Measurements from ENCODE around the gene POU3F1.

The POU3F1 gene

DNA sequence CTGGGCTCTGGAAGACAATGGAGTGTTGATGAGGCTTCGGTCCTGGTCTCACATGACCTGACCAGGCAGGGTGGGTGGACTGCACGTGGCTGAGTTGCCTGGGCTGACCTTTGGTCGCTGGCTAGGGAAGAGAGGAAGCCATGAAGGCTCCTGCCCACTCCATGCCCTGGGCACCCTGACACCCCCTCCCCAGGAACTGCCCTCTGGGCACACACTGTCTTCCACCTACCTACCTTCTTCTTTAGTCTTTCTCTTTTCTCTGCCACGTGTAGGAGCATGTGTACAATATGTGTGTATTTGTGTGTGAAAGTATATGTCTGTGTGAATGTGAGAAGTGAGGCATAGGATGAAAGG, 15.1 kb downstream of the POU3F1 start:
- Mint-ChIP-seq H3K9me3 (no peaks in the 10 kb centered on the region), H3K27ac (peak overlapping the region; percentile 33), H3K27me3 (ENCODE audit: low read depth) (no peaks in the 10 kb centered on the region), H3K4me3 (no peak overlapping the region), H3K36me3 (ENCODE audit: low read depth) (peaks cover 3% of the 10 kb centered on the region), H3K4me1 (ENCODE audit: low read depth) (peaks cover 35% of the 10 kb centered on the region)
- DNase-seq (ENCODE audit: low spot score) = no peak

DNA sequence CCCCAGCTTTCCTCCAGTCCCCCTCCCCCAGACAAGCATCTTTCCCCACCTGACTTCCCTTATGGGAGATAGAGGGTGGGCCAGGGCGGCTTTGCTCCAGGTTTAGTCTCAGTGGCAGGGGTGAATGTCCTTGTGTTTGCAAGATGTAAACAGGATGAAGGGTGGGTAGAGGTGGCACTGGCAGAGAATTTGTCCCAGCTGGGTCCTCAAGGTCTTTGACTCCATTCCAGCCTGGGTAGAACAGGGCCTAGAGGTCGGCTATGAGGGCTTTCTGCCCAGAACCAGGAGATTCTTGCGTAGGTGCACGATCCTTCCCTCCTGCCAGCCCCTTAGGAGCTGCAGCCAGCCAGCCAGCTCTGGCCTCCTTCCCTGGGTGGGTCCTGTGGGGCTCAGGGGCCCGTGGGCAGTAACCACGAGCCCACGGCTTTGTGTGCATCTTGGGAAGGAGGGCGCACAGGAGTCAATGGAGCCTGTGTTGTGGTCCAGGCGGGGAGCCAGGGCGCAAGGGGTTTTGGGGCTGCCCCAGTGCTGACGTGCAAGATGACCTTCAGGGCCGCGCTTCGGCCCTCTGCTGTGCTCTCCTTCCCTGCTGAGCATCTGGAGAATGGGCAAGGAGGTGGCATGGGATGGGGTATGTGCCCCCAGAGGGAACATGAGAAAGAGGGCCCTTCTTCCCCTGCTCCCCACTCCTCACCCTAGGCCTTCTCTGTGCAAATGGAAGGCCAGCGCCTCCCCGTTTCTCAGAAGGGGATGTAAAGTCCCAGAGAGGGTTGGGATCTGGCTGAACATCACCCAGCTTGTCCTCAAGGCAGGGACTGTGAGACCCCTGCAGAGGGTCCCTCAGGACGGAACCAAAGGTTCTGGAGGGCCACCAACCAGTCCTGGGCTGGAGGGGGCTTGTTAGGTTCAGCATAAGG, 15.7 kb downstream of the POU3F1 start:
- H3K4me1 Mint-ChIP-seq (ENCODE audit: low read depth) = peaks cover 35% of the 10 kb centered on the region
- no peak for DNase-seq (ENCODE audit: low spot score)
- peaks cover 6% of the 10 kb centered on the region for H3K36me3 Mint-ChIP-seq (ENCODE audit: low read depth)
- no peaks in the 10 kb centered on the region for H3K27me3 Mint-ChIP-seq (ENCODE audit: low read depth)
- H3K27ac Mint-ChIP-seq = peak overlapping the region; percentile 71
- H3K9me3 Mint-ChIP-seq = no peaks in the 10 kb centered on the region
- peak overlapping the region; percentile 62 for H3K4me3 Mint-ChIP-seq

DNA sequence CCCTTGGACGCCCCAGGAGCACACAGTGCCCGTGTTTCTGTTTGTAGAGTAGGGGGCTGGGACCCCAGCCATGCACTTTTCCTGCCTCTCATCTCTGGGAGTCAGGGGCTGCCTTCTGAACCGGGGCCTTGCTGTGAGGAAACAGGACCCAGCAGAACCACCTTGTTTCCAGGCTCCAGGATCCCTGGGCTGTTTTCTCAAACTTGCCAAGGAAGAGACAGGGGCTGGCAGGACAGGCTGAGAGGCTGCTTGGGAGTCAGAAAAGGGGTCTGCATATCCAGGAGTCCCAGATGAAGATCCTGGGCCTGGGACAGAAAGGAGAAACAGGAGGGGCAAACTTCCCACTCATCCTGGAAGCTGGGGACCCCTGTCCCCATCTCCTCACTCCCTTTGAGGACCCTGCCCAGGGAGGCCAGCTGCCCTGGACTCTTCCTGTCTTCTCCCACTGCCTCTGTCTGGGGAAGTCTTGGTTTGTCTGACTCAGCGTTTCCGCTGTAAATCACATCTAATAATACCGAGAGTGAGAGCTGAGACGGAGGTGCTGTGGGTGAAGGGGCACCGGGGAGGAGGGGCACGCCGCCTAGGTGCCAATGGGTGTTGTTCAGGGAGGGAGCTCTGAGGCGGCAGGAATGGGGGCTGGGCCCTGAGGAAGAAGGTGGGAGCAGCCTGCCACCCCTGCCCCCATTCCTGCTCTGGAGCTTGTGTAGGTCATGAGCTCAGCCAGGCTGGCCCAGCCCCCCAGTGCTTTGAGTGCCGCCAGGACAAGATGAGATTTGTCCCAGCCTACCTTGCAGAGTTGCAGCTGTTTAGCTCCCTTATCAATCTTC, 16.7 kb downstream of the POU3F1 start:
- Mint-ChIP-seq H3K4me3 (peak overlapping the region; percentile 62), H3K4me1 (ENCODE audit: low read depth) (peaks cover 35% of the 10 kb centered on the region), H3K27ac (peak overlapping the region; percentile 71), H3K36me3 (ENCODE audit: low read depth) (peaks cover 11% of the 10 kb centered on the region), H3K27me3 (ENCODE audit: low read depth) (no peaks in the 10 kb centered on the region), H3K9me3 (no peaks in the 10 kb centered on the region)
- DNase-seq (ENCODE audit: low spot score) = peak; percentile 85

DNA sequence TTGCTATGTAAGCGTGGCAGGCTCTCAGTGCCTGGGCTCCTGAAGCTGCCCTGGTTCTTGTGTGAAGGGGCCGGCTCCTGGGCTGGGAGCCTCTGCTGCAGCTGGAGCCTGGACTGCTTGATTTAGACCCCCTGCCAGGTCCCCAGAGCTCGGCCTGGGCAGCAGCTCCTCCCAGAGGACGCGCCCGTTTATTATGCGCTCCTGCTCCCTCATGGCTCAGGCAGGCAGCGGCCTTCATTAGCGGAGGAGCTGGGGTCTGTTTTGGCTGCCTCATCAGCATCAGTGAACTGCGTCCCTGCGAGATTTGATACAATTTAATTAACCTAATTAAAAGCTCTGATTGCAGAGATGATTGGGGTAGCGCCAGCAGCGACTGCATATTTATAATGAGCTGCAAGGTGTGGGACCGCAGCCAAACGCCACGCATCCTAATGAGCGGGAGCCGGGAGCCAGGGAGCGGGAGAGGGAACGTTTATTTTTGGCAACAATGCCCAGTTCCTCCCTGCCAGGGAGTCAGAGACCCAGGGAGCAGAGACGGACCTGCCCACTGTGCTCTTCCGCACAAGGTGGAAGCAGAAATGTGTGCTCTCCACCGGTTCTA, 17.4 kb downstream of the POU3F1 start:
- no peak for DNase-seq (ENCODE audit: low spot score)
- peaks cover 14% of the 10 kb centered on the region for H3K36me3 Mint-ChIP-seq (ENCODE audit: low read depth)
- no peaks in the 10 kb centered on the region for H3K9me3 Mint-ChIP-seq
- no peak overlapping the region for H3K4me3 Mint-ChIP-seq
- no peak overlapping the region for H3K27ac Mint-ChIP-seq
- peaks cover 35% of the 10 kb centered on the region for H3K4me1 Mint-ChIP-seq (ENCODE audit: low read depth)
- H3K27me3 Mint-ChIP-seq (ENCODE audit: low read depth) = no peaks in the 10 kb centered on the region

DNA sequence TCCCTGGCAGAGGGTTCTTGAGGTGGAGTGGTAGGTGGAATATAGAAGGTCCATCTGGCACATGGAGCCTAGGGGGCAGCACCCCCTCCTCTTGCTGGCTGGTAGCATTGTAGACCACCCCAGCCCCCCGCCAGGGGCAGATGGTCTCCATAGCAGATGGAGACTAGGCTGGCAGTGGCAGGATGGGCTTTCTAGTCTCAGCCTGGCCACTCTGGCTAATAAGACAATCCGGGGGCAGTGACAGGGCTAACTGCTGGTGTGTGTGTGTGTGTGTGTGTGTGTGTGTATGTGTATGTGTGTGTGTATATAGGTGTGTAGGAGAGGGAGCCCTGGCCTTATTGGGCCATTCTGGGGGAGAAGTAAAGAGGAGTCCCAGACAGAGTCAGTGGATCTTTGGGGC, 17.9 kb downstream of the POU3F1 start:
- Mint-ChIP-seq H3K9me3 (no peaks in the 10 kb centered on the region), H3K4me1 (ENCODE audit: low read depth) (peaks cover 35% of the 10 kb centered on the region), H3K36me3 (ENCODE audit: low read depth) (peaks cover 19% of the 10 kb centered on the region), H3K4me3 (peak overlapping the region; percentile 20), H3K27ac (peak overlapping the region; percentile 49), H3K27me3 (ENCODE audit: low read depth) (no peaks in the 10 kb centered on the region)
- no peak for DNase-seq (ENCODE audit: low spot score)

DNA sequence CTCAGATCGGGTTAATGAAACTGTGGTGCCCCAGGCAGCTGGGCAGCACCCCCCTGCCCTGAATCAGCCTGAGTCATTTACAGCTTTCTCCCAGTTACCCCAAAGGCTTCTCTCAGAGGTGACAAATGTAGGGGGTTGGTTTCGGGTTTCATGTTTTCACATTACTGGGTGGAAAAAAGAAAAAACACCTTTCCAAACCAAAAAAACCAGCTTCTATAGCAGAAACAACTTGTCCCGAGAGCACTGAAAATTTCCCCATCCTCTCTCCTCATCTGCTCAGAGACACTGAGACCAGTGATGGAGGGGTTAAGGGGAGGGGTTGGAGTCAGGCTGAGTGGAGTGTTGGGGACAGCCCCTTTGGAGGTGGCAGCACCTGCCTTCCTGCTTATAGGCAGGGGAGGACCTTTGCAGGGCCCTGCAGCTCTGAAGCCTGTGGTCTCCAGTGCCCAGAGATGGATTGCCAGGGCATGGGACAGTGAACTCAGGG, 18.4 kb downstream of the POU3F1 start:
- peak; percentile 80 for DNase-seq (ENCODE audit: low spot score)
- Mint-ChIP-seq H3K27ac (peak overlapping the region; percentile 49), H3K9me3 (no peaks in the 10 kb centered on the region), H3K4me3 (peak overlapping the region; percentile 20), H3K36me3 (ENCODE audit: low read depth) (peaks cover 22% of the 10 kb centered on the region), H3K4me1 (ENCODE audit: low read depth) (peaks cover 35% of the 10 kb centered on the region), H3K27me3 (ENCODE audit: low read depth) (no peaks in the 10 kb centered on the region)

DNA sequence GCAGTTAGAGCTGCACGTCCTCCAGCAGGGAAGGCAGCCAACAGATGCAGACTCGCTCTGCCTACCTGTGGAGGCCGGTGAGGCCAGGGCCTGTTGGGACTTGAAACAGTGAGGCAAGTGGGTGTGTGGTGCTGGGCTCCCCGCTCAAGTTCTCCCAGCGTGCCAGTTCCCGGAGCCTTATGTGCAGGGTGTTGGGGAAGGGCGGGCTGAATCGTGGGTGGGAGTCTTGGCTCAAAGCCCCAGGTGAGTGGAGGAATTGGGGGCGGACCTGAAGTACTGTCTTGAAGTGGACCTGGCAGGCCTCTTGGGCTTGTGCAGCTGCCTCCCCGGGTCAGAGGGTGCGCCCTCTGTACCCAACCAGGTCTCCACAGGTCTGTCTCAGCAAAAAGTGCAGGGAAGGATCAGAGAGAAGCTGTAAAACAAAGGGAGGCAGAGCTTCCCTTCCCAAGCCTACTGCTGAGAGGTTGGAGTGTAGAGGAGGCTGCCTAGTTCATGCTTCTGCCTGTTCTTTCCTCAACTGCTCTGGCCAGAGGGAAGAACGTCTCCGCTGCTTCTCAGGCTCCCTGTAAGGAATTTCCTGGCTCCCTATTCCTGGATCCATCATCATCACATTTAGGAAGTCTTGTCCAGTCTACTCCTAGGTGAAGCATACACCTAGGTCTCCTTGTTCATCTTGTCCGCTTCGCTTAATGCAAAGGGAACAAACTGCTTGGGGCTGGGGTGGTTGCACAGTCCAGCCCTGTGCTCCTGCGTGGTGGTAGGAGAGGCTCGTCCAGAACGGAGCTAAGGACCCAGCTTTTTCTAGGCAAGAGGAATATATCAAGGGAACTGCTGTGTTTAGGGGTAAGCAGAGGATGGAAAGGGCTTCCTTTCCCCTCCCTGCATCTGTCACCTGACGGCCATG, 19.1 kb downstream of the POU3F1 start:
- no peak for DNase-seq (ENCODE audit: low spot score)
- Mint-ChIP-seq H3K4me1 (ENCODE audit: low read depth) (peaks cover 35% of the 10 kb centered on the region), H3K9me3 (no peaks in the 10 kb centered on the region), H3K4me3 (no peak overlapping the region), H3K27me3 (ENCODE audit: low read depth) (no peaks in the 10 kb centered on the region), H3K36me3 (ENCODE audit: low read depth) (peaks cover 24% of the 10 kb centered on the region), H3K27ac (peak overlapping the region; percentile 36)

DNA sequence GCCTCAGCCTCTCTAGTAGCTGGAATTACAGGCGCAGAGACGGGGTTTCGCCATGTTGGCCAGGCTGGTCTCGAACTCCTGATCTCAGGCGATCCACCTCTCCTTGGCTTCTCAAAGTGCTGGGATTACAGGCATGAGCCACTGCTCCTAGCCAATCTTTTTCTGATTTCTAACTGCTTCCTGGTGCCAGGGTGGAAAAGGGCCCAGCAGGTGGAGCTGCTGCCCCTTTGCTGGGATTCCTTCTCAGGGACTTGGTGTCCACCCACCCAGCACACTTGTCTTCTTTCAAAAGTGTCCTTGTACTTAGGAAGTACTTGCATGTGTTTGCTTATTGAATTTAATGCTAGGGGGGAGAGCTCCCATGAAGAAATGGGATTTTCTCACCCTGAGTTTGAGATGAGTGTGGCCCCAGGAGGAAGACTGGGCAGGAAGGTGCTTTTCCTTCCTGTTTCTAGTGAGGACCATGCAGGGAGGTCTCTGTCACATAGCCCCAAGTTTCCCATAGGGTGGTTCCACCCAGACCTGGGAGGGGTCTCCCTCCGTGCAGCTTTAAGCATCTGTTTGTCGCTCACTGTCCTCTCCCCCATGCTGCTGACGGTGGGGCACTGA, 19.9 kb downstream of the POU3F1 start:
- Mint-ChIP-seq H3K4me1 (ENCODE audit: low read depth) (peaks cover 34% of the 10 kb centered on the region), H3K9me3 (no peaks in the 10 kb centered on the region), H3K4me3 (no peak overlapping the region), H3K27ac (no peak overlapping the region), H3K36me3 (ENCODE audit: low read depth) (peaks cover 31% of the 10 kb centered on the region), H3K27me3 (ENCODE audit: low read depth) (no peaks in the 10 kb centered on the region)
- peak; percentile 40 for DNase-seq (ENCODE audit: low spot score)

DNA sequence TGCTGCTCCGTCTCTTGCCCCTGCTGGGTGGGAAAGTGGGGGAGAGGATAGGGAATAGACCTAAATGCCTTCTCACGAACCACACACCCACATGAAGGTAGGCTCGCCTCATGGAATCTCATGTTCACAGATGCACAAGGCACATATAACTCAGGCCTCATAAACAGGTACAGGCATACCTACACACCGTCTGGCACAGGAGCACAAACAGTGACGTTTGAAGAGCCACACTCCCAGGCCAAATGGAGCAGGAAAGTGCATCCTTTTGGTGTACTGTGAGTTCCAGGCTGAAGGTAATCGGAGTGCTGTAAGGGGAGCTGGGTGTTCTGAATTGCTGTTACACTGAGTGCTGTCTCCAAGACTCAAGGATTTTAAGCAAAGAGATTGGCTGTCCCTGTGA, 20.9 kb downstream of the POU3F1 start:
- Mint-ChIP-seq H3K27me3 (ENCODE audit: low read depth) (no peaks in the 10 kb centered on the region), H3K4me1 (ENCODE audit: low read depth) (peaks cover 32% of the 10 kb centered on the region), H3K27ac (no peak overlapping the region), H3K36me3 (ENCODE audit: low read depth) (peaks cover 34% of the 10 kb centered on the region), H3K9me3 (no peaks in the 10 kb centered on the region), H3K4me3 (no peak overlapping the region)
- DNase-seq (ENCODE audit: low spot score) = no peak

DNA sequence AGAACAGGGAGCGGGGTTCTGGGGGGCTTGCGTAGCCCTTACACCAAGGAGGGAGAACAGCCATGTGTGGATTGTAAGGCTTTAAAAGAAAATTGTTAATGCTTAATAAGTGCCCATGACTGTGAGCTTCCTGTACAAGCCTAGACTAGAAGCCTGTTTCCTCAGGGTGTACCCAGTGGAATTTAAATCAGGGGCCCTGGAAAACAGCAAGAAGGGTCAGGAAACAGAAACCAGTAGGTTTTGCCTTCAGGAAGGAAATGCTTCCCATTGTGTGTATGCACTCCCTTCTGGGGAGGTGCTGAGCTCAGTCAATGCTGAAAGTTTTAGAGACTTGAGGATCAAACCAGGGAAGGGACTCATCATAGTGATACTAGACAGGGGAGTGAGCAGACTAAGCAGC, 21.4 kb downstream of the POU3F1 start:
- no peaks in the 10 kb centered on the region for H3K9me3 Mint-ChIP-seq
- DNase-seq (ENCODE audit: low spot score) = no peak
- peaks cover 38% of the 10 kb centered on the region for H3K36me3 Mint-ChIP-seq (ENCODE audit: low read depth)
- no peaks in the 10 kb centered on the region for H3K27me3 Mint-ChIP-seq (ENCODE audit: low read depth)
- no peak overlapping the region for H3K27ac Mint-ChIP-seq
- no peak overlapping the region for H3K4me3 Mint-ChIP-seq
- peaks cover 28% of the 10 kb centered on the region for H3K4me1 Mint-ChIP-seq (ENCODE audit: low read depth)

DNA sequence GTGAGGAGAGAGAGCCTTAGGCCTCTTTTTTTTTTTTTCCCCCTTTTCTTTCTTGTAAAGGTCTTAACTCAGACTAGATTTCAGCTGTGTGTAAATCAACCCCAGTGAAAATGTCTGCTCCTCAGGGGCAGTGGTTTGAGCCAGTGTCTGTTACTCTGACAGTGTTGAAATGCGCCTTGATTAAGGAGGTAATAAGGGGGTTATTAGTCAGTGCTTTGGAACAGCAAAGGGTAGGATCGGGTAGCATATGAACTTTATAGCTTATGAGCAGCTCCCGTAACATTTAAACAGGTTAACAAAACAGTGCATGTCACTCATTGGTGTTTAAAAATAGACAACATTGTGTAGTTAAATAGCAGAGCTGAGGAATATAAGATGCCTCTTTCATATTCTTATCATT, 23.8 kb downstream of the POU3F1 start:
- Mint-ChIP-seq H3K4me1 (ENCODE audit: low read depth) (peaks cover 10% of the 10 kb centered on the region), H3K9me3 (no peaks in the 10 kb centered on the region), H3K4me3 (no peak overlapping the region), H3K36me3 (ENCODE audit: low read depth) (peaks cover 51% of the 10 kb centered on the region), H3K27me3 (ENCODE audit: low read depth) (no peaks in the 10 kb centered on the region), H3K27ac (no peak overlapping the region)
- DNase-seq (ENCODE audit: low spot score) = no peak

DNA sequence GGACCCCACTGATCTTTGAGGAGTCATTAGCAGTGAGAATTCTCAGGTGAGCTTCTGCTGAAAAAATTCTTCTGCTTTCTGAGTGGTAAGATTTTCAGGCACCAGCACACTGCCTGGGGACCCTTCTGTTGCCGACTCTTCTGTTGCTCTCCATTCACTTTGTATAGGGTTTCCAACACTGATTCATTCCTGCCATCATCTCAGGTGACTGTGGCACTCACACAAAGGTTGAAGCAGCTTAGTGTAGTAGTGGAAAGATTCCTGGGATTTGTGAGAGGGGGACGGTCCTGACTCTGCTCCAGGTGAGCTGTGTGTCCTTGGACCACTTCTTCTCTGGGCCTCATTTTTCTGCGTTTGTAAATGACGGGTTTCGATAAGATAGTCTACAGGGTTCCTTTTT, 24.6 kb downstream of the POU3F1 start:
- no peaks in the 10 kb centered on the region for H3K27me3 Mint-ChIP-seq (ENCODE audit: low read depth)
- peaks cover 56% of the 10 kb centered on the region for H3K36me3 Mint-ChIP-seq (ENCODE audit: low read depth)
- no peak overlapping the region for H3K4me3 Mint-ChIP-seq
- peaks cover 5% of the 10 kb centered on the region for H3K4me1 Mint-ChIP-seq (ENCODE audit: low read depth)
- DNase-seq (ENCODE audit: low spot score) = no peak
- no peak overlapping the region for H3K27ac Mint-ChIP-seq
- H3K9me3 Mint-ChIP-seq = no peaks in the 10 kb centered on the region

DNA sequence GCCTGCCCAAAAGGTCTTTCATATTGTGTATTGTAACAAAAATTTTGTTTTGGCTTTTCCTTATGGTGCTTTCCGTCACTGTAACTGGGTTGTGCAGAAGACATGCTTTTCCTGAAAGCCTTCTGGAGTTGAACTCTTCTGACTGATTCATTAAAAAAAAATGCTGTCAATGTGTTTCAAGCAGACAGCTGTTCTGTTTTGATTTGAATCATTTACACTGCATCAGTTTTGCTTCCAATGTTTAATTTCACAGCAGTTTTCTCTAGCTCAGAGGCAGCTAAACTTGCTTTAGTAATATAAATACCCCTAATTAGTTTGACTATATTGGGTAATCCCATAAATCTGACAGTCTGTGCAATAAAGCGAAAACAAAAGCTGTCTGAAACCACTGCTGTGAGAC, 26.2 kb downstream of the POU3F1 start:
- H3K4me1 Mint-ChIP-seq (ENCODE audit: low read depth) = peaks cover 5% of the 10 kb centered on the region
- no peaks in the 10 kb centered on the region for H3K27me3 Mint-ChIP-seq (ENCODE audit: low read depth)
- DNase-seq (ENCODE audit: low spot score) = no peak
- H3K36me3 Mint-ChIP-seq (ENCODE audit: low read depth) = peaks cover 52% of the 10 kb centered on the region
- H3K4me3 Mint-ChIP-seq = no peak overlapping the region
- no peak overlapping the region for H3K27ac Mint-ChIP-seq
- H3K9me3 Mint-ChIP-seq = no peaks in the 10 kb centered on the region
